Ovary (tissue), 3 donors: ENCODE results near the gene IKZF1.

Experiments used
- CTCF ChIP-seq, 3 donors: fragments of 450-650 bp in 2 of 3; fragments of 200-600 bp in 1 of 3; IDR thresholded peaks; one replicate each; pipeline versions ENCODE4 v1.5.1 to v1.8.0; 2016 to 2022; ENCODE audit warnings: antibody characterized with exemption in 3 of 3, mild to moderate bottlenecking in 1 of 3
- POLR2A ChIP-seq: fragments of 450-650 bp; IDR thresholded peaks from one replicate; pipeline ENCODE4 v1.6.1; 2017; ENCODE audit warnings: antibody characterized with exemption, mild to moderate bottlenecking, moderate library complexity
- donor health status: DM: no; HTN: no; CAD: no.

DNA sequence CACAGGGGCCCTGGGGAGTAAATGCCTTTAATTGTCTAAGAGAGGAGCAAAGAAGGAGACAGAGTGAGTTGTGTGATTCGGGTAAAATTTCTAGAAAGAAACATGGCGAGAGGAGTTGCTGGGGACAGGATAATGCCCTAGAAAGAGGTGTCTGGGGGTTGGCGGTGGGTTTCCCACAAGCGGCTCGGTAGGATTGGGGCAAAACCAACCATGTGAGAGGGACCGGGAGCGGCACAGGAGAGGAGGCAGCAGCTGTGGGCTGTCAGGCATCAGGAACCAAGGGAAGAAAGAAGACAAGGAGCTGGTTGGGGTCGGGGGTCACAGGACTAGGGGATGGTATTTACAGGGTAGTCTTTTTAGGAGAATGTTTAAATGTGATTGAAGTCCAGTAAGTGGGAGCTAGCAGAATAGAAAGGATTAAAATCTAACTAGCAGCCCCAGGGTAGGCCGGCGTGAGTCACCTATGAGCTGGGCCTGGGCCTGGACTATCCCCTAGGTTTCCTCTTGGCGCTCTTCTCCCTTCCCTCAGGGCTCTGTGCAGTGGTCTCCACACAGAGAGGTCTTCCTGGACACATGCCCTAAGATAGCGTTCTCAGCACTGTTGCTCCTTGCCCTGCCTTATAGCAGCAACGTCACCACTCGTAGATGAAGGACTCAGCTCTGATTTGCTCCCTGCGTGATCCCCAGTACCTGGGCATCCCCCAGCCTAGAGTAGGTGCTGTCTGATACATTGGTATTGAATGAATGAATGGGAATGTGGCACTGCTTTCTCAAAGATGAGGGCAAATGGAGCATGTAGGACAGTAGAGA, 32.6 kb downstream of the IKZF1 start:
- no peak for TF ChIP-seq CTCF (IDR thresholded peaks at IDR 0.05)
- TF ChIP-seq POLR2A: no peak
